ENCODE results near the gene CFDP1.

The CFDP1 gene

DNA sequence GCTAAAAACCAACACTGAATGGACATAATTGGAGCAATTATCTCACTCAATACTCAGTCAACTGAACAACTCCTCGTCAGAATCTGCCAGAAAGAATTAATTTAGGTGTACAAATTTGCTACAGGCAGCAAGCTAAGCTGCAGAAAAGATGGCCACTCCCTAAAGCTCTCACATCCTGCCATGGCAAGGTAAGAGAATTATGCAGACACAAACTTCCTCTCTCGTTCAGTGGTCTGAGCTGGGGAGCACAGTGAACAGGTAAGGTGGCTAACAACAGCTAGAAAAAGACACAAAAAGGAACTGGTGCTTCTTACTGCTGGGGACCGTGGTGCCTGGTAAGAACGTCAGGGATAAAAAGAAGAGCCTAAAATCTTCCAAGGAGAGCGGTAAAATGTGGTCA is 107.0 kb downstream of the CFDP1 start:
- H3K4me3 ChIP-seq (ENCODE audit: control insufficient read depth, low read depth, low read length): no peak overlapping the region
- TF ChIP-seq, protein P1, sequence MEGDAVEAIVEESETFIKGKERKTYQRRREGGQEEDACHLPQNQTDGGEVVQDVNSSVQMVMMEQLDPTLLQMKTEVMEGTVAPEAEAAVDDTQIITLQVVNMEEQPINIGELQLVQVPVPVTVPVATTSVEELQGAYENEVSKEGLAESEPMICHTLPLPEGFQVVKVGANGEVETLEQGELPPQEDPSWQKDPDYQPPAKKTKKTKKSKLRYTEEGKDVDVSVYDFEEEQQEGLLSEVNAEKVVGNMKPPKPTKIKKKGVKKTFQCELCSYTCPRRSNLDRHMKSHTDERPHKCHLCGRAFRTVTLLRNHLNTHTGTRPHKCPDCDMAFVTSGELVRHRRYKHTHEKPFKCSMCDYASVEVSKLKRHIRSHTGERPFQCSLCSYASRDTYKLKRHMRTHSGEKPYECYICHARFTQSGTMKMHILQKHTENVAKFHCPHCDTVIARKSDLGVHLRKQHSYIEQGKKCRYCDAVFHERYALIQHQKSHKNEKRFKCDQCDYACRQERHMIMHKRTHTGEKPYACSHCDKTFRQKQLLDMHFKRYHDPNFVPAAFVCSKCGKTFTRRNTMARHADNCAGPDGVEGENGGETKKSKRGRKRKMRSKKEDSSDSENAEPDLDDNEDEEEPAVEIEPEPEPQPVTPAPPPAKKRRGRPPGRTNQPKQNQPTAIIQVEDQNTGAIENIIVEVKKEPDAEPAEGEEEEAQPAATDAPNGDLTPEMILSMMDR (IDR thresholded peaks at IDR 0.05; ENCODE audit: control insufficient read depth, insufficient read depth, low read depth, low read length, missing control alignments): no peak
- no peak for DNase-seq (ENCODE audit: low read depth)

DNA sequence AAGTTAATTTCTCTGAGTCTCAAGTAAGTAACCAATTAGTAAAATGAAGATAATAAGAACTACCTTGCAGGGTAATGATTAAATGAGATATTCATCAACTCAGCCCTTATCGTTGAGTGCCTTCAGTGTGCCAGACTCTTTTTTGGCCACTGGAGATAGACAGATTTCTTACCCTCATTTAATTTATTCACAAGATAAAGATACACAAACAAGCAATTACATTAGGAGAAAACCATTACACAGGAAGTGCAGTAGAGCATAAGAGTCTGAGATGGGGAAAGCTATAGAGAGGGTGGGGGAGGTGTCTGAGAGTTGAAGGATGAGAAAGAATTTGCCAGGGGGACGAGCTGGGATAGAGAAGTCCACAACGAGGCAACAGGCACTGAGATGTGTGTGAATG is 109.4 kb downstream of the CFDP1 start:
- no peak for DNase-seq (ENCODE audit: low read depth)
- no peak overlapping the region for H3K4me3 ChIP-seq (ENCODE audit: control insufficient read depth, low read depth, low read length)
- TF ChIP-seq, protein P1 (IDR thresholded peaks at IDR 0.05; ENCODE audit: control insufficient read depth, insufficient read depth, low read depth, low read length, missing control alignments): no peak

DNA sequence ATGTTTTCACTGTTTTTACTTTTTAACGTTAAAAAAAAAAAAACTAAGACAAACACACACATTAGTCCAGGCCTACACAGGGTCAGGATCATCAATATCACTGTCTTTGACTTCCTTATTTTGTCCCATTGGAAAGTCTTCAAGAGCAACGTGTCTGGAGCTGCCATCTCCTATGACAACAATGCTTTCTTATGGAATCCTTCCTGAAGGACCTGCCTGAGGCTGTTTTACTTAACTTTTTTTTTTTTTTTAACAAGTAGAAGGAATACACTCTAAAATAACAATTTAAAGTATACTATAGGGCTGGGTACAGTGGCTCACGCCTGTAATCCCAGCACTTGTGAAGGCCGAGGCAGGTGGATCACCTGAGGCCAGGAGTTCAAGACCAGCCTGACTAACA is 110.1 kb downstream of the CFDP1 start:
- no peak for DNase-seq (ENCODE audit: low read depth)
- TF ChIP-seq, protein P1 (IDR thresholded peaks at IDR 0.05; ENCODE audit: control insufficient read depth, insufficient read depth, low read depth, low read length, missing control alignments): no peak
- no peak overlapping the region for H3K4me3 ChIP-seq (ENCODE audit: control insufficient read depth, low read depth, low read length)

DNA sequence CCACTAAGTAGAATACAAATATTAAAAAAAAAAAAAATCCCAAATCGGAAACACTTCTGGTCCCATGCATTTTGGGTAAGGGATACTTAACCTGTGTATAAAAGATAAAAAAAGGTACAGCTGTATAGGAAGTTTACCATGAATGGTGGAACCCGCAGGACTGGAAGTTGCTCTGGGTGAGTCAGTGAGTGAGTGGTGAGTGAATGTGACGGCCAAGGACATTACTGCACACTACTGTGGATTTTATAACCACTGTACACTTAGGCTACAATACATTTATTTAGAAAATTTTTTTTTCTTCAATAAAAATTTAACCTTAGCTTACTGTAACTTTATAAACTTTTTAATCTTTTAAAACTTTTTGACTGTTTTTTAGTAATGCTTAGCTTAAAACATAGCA is 110.6 kb downstream of the CFDP1 start:
- H3K4me3 ChIP-seq (ENCODE audit: control insufficient read depth, low read depth, low read length): no peak overlapping the region
- TF ChIP-seq, protein P1 (IDR thresholded peaks at IDR 0.05; ENCODE audit: control insufficient read depth, insufficient read depth, low read depth, low read length, missing control alignments): no peak
- no peak for DNase-seq (ENCODE audit: low read depth)

DNA sequence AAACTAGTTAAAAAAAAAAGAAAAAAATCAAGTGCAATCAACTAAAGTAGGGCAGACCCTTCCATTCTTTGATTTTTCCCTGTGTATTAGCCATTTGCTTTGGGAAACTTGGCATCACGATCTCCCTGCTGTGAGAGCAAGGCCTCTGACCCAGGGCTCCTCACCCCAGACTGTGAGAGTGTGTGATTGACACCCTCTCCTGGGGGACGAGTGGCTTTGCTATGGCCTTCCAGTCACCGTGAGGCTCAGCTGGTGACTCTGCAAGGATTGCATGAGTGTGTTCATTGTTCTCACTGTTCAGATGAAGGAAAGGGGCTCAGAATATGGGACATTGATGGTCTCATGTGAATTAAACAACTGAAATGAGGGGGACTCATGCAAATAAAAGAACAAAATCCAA is 112.9 kb downstream of the CFDP1 start:
- peak overlapping the region; percentile 17; the same call in 1 of the 2 replicates for H3K4me3 ChIP-seq (ENCODE audit: control insufficient read depth, low read depth, low read length)
- no peak for DNase-seq (ENCODE audit: low read depth)
- TF ChIP-seq, protein P1 (IDR thresholded peaks at IDR 0.05; ENCODE audit: control insufficient read depth, insufficient read depth, low read depth, low read length, missing control alignments): no peak

DNA sequence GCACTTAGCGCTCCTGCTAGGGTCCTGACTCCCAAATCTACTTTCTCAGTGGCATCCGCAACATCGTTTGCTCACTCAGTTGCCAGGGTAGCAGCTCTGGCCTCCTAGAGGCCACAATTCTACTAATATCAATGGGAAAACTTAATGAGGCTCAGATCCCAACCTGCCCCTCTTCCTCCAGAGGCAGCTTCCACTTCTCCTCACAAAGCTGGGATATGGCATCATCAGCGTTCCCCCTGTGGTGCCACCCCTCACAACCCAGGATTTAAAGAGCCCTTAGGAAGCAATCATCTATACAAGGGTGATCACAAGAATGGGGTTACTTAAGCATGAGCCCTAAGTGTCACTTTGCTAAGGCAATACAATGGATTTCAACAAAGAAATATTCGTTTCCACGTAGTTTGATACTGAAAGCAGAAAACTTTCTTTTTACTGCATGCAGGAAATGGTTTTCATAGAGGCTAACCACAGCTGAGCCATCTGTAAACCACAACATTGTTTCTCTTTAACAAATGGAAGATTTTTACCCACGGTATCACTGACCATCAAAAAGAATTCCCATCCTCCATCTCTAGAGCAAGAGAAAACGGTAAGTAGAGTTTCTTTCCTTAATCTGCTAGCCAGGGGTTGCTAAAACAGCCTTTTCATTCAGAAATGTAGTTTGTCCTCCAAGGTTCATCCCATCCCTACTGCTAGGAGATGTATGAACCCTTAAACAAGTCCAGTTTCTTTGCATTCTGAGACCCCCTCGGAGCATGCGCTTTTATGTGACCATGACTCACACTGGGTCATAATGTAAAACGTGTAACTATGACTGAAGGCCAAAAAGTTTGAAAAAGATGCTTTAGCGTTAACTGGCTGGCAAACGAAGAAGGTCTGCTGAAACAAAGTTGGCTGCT is 113.5 kb downstream of the CFDP1 start:
- H3K4me3 ChIP-seq (ENCODE audit: control insufficient read depth, low read depth, low read length): peak overlapping the region; percentile 31
- TF ChIP-seq, protein P1 (IDR thresholded peaks at IDR 0.05; ENCODE audit: control insufficient read depth, insufficient read depth, low read depth, low read length, missing control alignments): peak; percentile 7

More for the DNA sequence above, 113.5 kb downstream of the CFDP1 start:
- peak; percentile 84 for DNase-seq (ENCODE audit: low read depth)
